Hematopoietic multipotent progenitor cell treated with erythropoietin and hydrocortisone succinate and interleukin-3 and kit ligand, for 6 days (in vitro differentiated cells): ENCODE results near the gene LOXL4.

Experiments used
- DNase-seq: peaks from one replicate; pipeline ENCODE4 v3.0.0-alpha.2; 2015

LOXL4 gene

GRCh38 chr10:98267894-98268693, at the start of gene LOXL4:
LOXL4 (minus strand) TSS chr10:98268194; CDS start chr10:98263019, 5,175 bp downstream.
- DNase-seq: peak; percentile 38

GRCh38 chr10:98316661-98317060, 48.7 kb upstream of the LOXL4 start:
- DNase-seq: no peak

GRCh38 chr10:98316170-98316569, 48.2 kb upstream of the LOXL4 start:
- no peak for DNase-seq

- DNase-seq: no peak
These were observed 46.7 kb upstream of the LOXL4 start for GRCh38 chr10:98314532-98315284.

- no peak for DNase-seq
These were observed 45.6 kb upstream of the LOXL4 start for GRCh38 chr10:98313598-98313997.

- DNase-seq: no peak
These were observed 44.8 kb upstream of the LOXL4 start for GRCh38 chr10:98312822-98313221.

- no peak for DNase-seq
These were observed 44.4 kb upstream of the LOXL4 start for GRCh38 chr10:98312349-98312748.

GRCh38 chr10:98310701-98311100, 42.7 kb upstream of the LOXL4 start:
- no peak for DNase-seq

GRCh38 chr10:98309366-98310355, 41.7 kb upstream of the LOXL4 start:
- DNase-seq: peak; percentile 67

- no peak for DNase-seq
These were observed 40.8 kb upstream of the LOXL4 start for GRCh38 chr10:98308669-98309365.

GRCh38 chr10:98307916-98308541, 40.0 kb upstream of the LOXL4 start:
- DNase-seq: no peak

GRCh38 chr10:98306501-98306900, 38.5 kb upstream of the LOXL4 start:
- no peak for DNase-seq

GRCh38 chr10:98303569-98303968, 35.6 kb upstream of the LOXL4 start:
- no peak for DNase-seq

- DNase-seq: no peak
These were observed 34.9 kb upstream of the LOXL4 start for GRCh38 chr10:98302741-98303365.

GRCh38 chr10:98301664-98302319, 33.8 kb upstream of the LOXL4 start:
- no peak for DNase-seq

- DNase-seq: no peak
These were observed 32.7 kb upstream of the LOXL4 start for GRCh38 chr10:98300526-98301229.

- peak; percentile 33 for DNase-seq
These were observed 31.3 kb upstream of the LOXL4 start for GRCh38 chr10:98299341-98299740.

GRCh38 chr10:98296524-98296923, 28.5 kb upstream of the LOXL4 start:
- DNase-seq: no peak

GRCh38 chr10:98295907-98296306, 27.9 kb upstream of the LOXL4 start:
- DNase-seq: no peak

GRCh38 chr10:98295401-98295811, 27.4 kb upstream of the LOXL4 start:
- DNase-seq: no peak
